NCI-H510A (cell line): ENCODE data around the gene SIRT2.
"Not testable (repeated sequence)": the region's sequence is repeated elsewhere in the genome, so short reads cannot be mapped to it uniquely, and the experiment has no call there.

ENCODE experiments used
- DNase-seq: peaks from one replicate; lab custom pipeline; 2025; lab: John Stamatoyannopoulos, UW

The SIRT2 gene

GRCh38 chr19:38899447-38900201, at the start of gene SIRT2, which contains the start of gene NFKBIB:
SIRT2 (minus strand) TSS chr19:38899618; CDS start chr19:38899521, 97 bp downstream.
NFKBIB (plus strand) TSS chr19:38899969; CDS start chr19:38900033, 64 bp downstream.
- peak; percentile 98 for DNase-seq

- no peak for DNase-seq
Observed at GRCh38 chr19:38946229-38947010, 47.0 kb upstream of the SIRT2 start.

- no peak for DNase-seq
Observed at GRCh38 chr19:38945562-38946228, 46.3 kb upstream of the SIRT2 start.

- DNase-seq: no peak
Observed at GRCh38 chr19:38944981-38945506, 45.6 kb upstream of the SIRT2 start.

- no peak for DNase-seq
Observed at GRCh38 chr19:38942471-38943181, 43.2 kb upstream of the SIRT2 start.

- no peak for DNase-seq
Observed at GRCh38 chr19:38941979-38942378, 42.6 kb upstream of the SIRT2 start.

- not testable (repeated sequence) for DNase-seq
Observed at GRCh38 chr19:38941466-38941865, 42.0 kb upstream of the SIRT2 start.

- no peak for DNase-seq
Observed at GRCh38 chr19:38939957-38940356, 40.5 kb upstream of the SIRT2 start.

- DNase-seq: no peak
Observed at GRCh38 chr19:38933544-38933943, 34.1 kb upstream of the SIRT2 start.

GRCh38 chr19:38932425-38933179, 33.2 kb upstream of the SIRT2 start:
- no peak for DNase-seq

GRCh38 chr19:38931521-38931793, 32.0 kb upstream of the SIRT2 start:
- no peak for DNase-seq

- peak; percentile 96 for DNase-seq
Observed at GRCh38 chr19:38930776-38931520, 31.5 kb upstream of the SIRT2 start, which contains the start of gene MRPS12. MRPS12 (plus strand) TSS chr19:38930944; CDS start chr19:38931295, 351 bp downstream.

GRCh38 chr19:38929929-38930775, 30.7 kb upstream of the SIRT2 start, which contains the start of gene SARS2:
SARS2 (minus strand) TSS chr19:38930763; CDS start chr19:38930736, 27 bp downstream.
- DNase-seq: peak; percentile 75

- no peak for DNase-seq
Observed at GRCh38 chr19:38928391-38929001, 29.1 kb upstream of the SIRT2 start.

GRCh38 chr19:38924388-38924787, 25.0 kb upstream of the SIRT2 start:
- no peak for DNase-seq

GRCh38 chr19:38922482-38922881, 23.1 kb upstream of the SIRT2 start:
- DNase-seq: no peak

GRCh38 chr19:38921420-38922274, 22.2 kb upstream of the SIRT2 start:
- DNase-seq: no peak
